Kidney epithelial cell (primary cell): ENCODE measurements around the gene STK39. TPM values are rescaled to one million over a fixed set of nuclear protein-coding genes. Genes with fewer than 3 reads are reported as not detected.

ENCODE experiments used
- DNase-seq: peaks from one replicate; pipeline ENCODE4 v3.0.0-alpha.2; 2010; ENCODE audit warnings: low read depth
- H3K27me3 ChIP-seq: 2 replicates; pipeline ENCODE4 v1.6.0; 2011; ENCODE audit warnings: low read length; ENCODE audit not compliant: control insufficient read depth, insufficient read depth
- H3K36me3 ChIP-seq: 2 replicates; pipeline ENCODE4 v1.5.1; 2011; ENCODE audit warnings: low read length; ENCODE audit not compliant: control insufficient read depth, insufficient read depth
- H3K4me3 ChIP-seq: 2 replicates; pipeline ENCODE4 v1.5.1; 2011; ENCODE audit warnings: low read depth, mild to moderate bottlenecking, control low read depth, low read length
- CTCF ChIP-seq: IDR thresholded peaks from 2 replicates; pipeline ENCODE4 v1.5.1; 2011; ENCODE audit warnings: mild to moderate bottlenecking, moderate library complexity, low read length, control low read depth, inconsistent platforms; ENCODE audit not compliant: insufficient read depth, poor library complexity, severe bottlenecking
- total RNA-seq: library from RNA; depleted of rRNA; stranded (reverse); fragments of >200 nt; gene quantifications from 2 replicates; pipeline ENCODE4 v1.2.3, GENCODE V29; 2015

STK39 gene
- total RNA-seq, 1 donor from 2014 or later, result 30.1 TPM

- no peaks in the 10 kb centered on the region for H3K27me3 ChIP-seq
- no peaks in the 10 kb centered on the region for H3K36me3 ChIP-seq
- H3K4me3 ChIP-seq, result no peak overlapping the region
- DNase-seq, result no peak
- TF ChIP-seq CTCF, result no peak
These were observed 238.7 kb downstream of the STK39 start for GRCh38 chr2:168008646-168009195.

- no peak for DNase-seq
- Histone ChIP-seq H3K4me3 (no peak overlapping the region), H3K27me3 (no peaks in the 10 kb centered on the region), H3K36me3 (no peaks in the 10 kb centered on the region)
- no peak for TF ChIP-seq CTCF
These were observed 240.9 kb downstream of the STK39 start for GRCh38 chr2:168006498-168006897.

- TF ChIP-seq CTCF, result no peak
- no peaks in the 10 kb centered on the region for H3K27me3 ChIP-seq
- no peaks in the 10 kb centered on the region for H3K36me3 ChIP-seq
- DNase-seq, result no peak
- no peak overlapping the region for H3K4me3 ChIP-seq
These were observed 241.8 kb downstream of the STK39 start for GRCh38 chr2:168005586-168005985.

- DNase-seq, result no peak
- TF ChIP-seq CTCF, result no peak
These were observed 243.5 kb downstream of the STK39 start for GRCh38 chr2:168003876-168004275.

GRCh38 chr2:168002021-168002553 is 245.3 kb downstream of the STK39 start:
- Histone ChIP-seq H3K27me3 (no peaks in the 10 kb centered on the region), H3K36me3 (peaks cover 2% of the 10 kb centered on the region), H3K4me3 (no peak overlapping the region)
- peak; percentile 31 for DNase-seq
- TF ChIP-seq CTCF, result no peak

More at GRCh38 chr2:168003876-168004275, 243.5 kb downstream of the STK39 start:
- Histone ChIP-seq H3K36me3 (peaks cover 2% of the 10 kb centered on the region), H3K4me3 (no peak overlapping the region), H3K27me3 (no peaks in the 10 kb centered on the region)

- no peaks in the 10 kb centered on the region for H3K27me3 ChIP-seq
- H3K4me3 ChIP-seq, result no peak overlapping the region
- H3K36me3 ChIP-seq, result no peaks in the 10 kb centered on the region
- DNase-seq, result no peak
- no peak for TF ChIP-seq CTCF
These were observed 255.1 kb downstream of the STK39 start for GRCh38 chr2:167992278-167992677.
